Activated naive CD8-positive, alpha-beta T cell treated with anti-CD3 and anti-CD28 coated beads, Interleukin-2, amount 10 ng/mL, durations not matched to agents 7 days and 5 days (primary cell): ENCODE data around the gene CKAP4. TPM values are rescaled to one million over a fixed set of nuclear protein-coding genes. Genes with fewer than 3 reads are reported as not detected.

Experiments used
- ATAC-seq: fragments of 150-1000 bp; cut with Tn5 transposase; one replicate; pipeline ENCODE4 v1.10.0; 2021; ENCODE audit warnings: low read depth, moderate library complexity
- POLR2A ChIA-PET: fragments of 350-600 bp; sonication (Branson Sonifier 250); formaldehyde crosslinking; loops from one replicate; lab custom pipeline; 2021; ENCODE audit warnings: antibody characterized with exemption; lab: Charles Lee
- DNase-seq: peaks from one replicate; pipeline ENCODE4 v3.0.0; 2021
- H3K27ac Mint-ChIP-seq: one replicate; pipeline ENCODE4 v1.8.0; 2022; ENCODE audit warnings: mild to moderate bottlenecking, mixed read lengths
- H3K27me3 Mint-ChIP-seq: one replicate; pipeline ENCODE4 v1.8.0; 2022; ENCODE audit warnings: mild to moderate bottlenecking, moderate library complexity, mixed read lengths
- H3K36me3 Mint-ChIP-seq: one replicate; pipeline ENCODE4 v1.8.0; 2021; ENCODE audit warnings: mild to moderate bottlenecking, mixed read lengths
- H3K4me1 Mint-ChIP-seq: one replicate; pipeline ENCODE4 v1.8.0; 2021; ENCODE audit warnings: mixed read lengths
- H3K4me3 Mint-ChIP-seq: one replicate; pipeline ENCODE4 v1.8.0; 2022; ENCODE audit warnings: mild to moderate bottlenecking, moderate library complexity, mixed read lengths
- H3K9me3 Mint-ChIP-seq: one replicate; pipeline ENCODE4 v1.8.0; 2021; ENCODE audit warnings: mixed read lengths
- total RNA-seq, 2 experiments: library from RNA; stranded (reverse); gene quantifications; one replicate each; pipeline ENCODE4 v1.2.3, GENCODE V29; 2021

Gene CKAP4
- total RNA-seq, 2 experiments from 2014 or later = 3.9 TPM

GRCh38 chr12:106265116-106265515 lies 17.3 kb upstream of the CKAP4 start:
- ATAC-seq (no peak), DNase-seq (no peak)
- POLR2A ChIA-PET = no interaction called here
- H3K27ac Mint-ChIP-seq = no peak overlapping the region
- H3K4me3 Mint-ChIP-seq = no peak overlapping the region
- H3K36me3 Mint-ChIP-seq = no peaks in the 10 kb centered on the region
- H3K4me1 Mint-ChIP-seq = peaks cover 18% of the 10 kb centered on the region
- H3K27me3 Mint-ChIP-seq = peaks cover 13% of the 10 kb centered on the region
- H3K9me3 Mint-ChIP-seq = no peaks in the 10 kb centered on the region

GRCh38 chr12:106258935-106259334 lies 11.1 kb upstream of the CKAP4 start:
- Mint-ChIP-seq H3K4me3 (no peak overlapping the region), H3K36me3 (no peaks in the 10 kb centered on the region), H3K9me3 (no peaks in the 10 kb centered on the region), H3K27me3 (no peaks in the 10 kb centered on the region), H3K27ac (no peak overlapping the region), H3K4me1 (no peaks in the 10 kb centered on the region)
- ATAC-seq = no peak
- DNase-seq = no peak
- POLR2A ChIA-PET = no interaction called here

- H3K27me3 Mint-ChIP-seq = no peaks in the 10 kb centered on the region
- ATAC-seq = no peak
- H3K36me3 Mint-ChIP-seq = no peaks in the 10 kb centered on the region
- DNase-seq = no peak
- no peak overlapping the region for H3K4me3 Mint-ChIP-seq
- no peaks in the 10 kb centered on the region for H3K4me1 Mint-ChIP-seq
- no peak overlapping the region for H3K27ac Mint-ChIP-seq
- H3K9me3 Mint-ChIP-seq = no peaks in the 10 kb centered on the region
- POLR2A ChIA-PET = no interaction called here
Observed at GRCh38 chr12:106258226-106258625, 10.4 kb upstream of the CKAP4 start.

GRCh38 chr12:106256524-106256923 lies 8.7 kb upstream of the CKAP4 start:
- no peak for ATAC-seq
- DNase-seq = no peak
- Mint-ChIP-seq H3K4me1 (no peaks in the 10 kb centered on the region), H3K9me3 (no peaks in the 10 kb centered on the region), H3K27me3 (no peaks in the 10 kb centered on the region), H3K27ac (no peak overlapping the region), H3K4me3 (no peak overlapping the region), H3K36me3 (no peaks in the 10 kb centered on the region)
- POLR2A ChIA-PET = no interaction called here

- DNase-seq = no peak
- POLR2A ChIA-PET = no interaction called here
Observed at GRCh38 chr12:106255952-106256351, 8.1 kb upstream of the CKAP4 start.

GRCh38 chr12:106255493-106255892 lies 7.7 kb upstream of the CKAP4 start:
- H3K9me3 Mint-ChIP-seq = no peaks in the 10 kb centered on the region
- H3K36me3 Mint-ChIP-seq = no peaks in the 10 kb centered on the region
- H3K4me3 Mint-ChIP-seq = no peak overlapping the region
- H3K27ac Mint-ChIP-seq = no peak overlapping the region
- no peaks in the 10 kb centered on the region for H3K4me1 Mint-ChIP-seq
- no peak for DNase-seq
- H3K27me3 Mint-ChIP-seq = no peaks in the 10 kb centered on the region
- no peak for ATAC-seq
- POLR2A ChIA-PET = no interaction called here

More at GRCh38 chr12:106255952-106256351, 8.1 kb upstream of the CKAP4 start:
- no peaks in the 10 kb centered on the region for H3K27me3 Mint-ChIP-seq
- no peaks in the 10 kb centered on the region for H3K36me3 Mint-ChIP-seq
- no peak overlapping the region for H3K27ac Mint-ChIP-seq
- H3K9me3 Mint-ChIP-seq = no peaks in the 10 kb centered on the region
- no peaks in the 10 kb centered on the region for H3K4me1 Mint-ChIP-seq
- ATAC-seq = no peak
- no peak overlapping the region for H3K4me3 Mint-ChIP-seq

- no peaks in the 10 kb centered on the region for H3K9me3 Mint-ChIP-seq
- H3K27ac Mint-ChIP-seq = no peak overlapping the region
- POLR2A ChIA-PET = no interaction called here
- no peak overlapping the region for H3K4me3 Mint-ChIP-seq
- no peak for DNase-seq
- no peak for ATAC-seq
- no peaks in the 10 kb centered on the region for H3K36me3 Mint-ChIP-seq
- H3K27me3 Mint-ChIP-seq = no peaks in the 10 kb centered on the region
- H3K4me1 Mint-ChIP-seq = no peaks in the 10 kb centered on the region
Observed at GRCh38 chr12:106254724-106255123, 6.9 kb upstream of the CKAP4 start.

GRCh38 chr12:106251631-106252455 lies 4.0 kb upstream of the CKAP4 start:
- no peak overlapping the region for H3K27ac Mint-ChIP-seq
- DNase-seq (no peak), ATAC-seq (no peak)
- no peaks in the 10 kb centered on the region for H3K36me3 Mint-ChIP-seq
- no peak overlapping the region for H3K4me3 Mint-ChIP-seq
- POLR2A ChIA-PET = no interaction called here
- H3K9me3 Mint-ChIP-seq = no peaks in the 10 kb centered on the region
- H3K4me1 Mint-ChIP-seq = peaks cover 5% of the 10 kb centered on the region
- H3K27me3 Mint-ChIP-seq = peaks cover 5% of the 10 kb centered on the region

GRCh38 chr12:106249411-106250135 lies 1.8 kb upstream of the CKAP4 start:
- H3K4me3 Mint-ChIP-seq = no peak overlapping the region
- H3K27ac Mint-ChIP-seq = no peak overlapping the region
- POLR2A ChIA-PET = no interaction called here
- H3K36me3 Mint-ChIP-seq = no peaks in the 10 kb centered on the region
- peaks cover 5% of the 10 kb centered on the region for H3K27me3 Mint-ChIP-seq
- H3K9me3 Mint-ChIP-seq = no peaks in the 10 kb centered on the region
- H3K4me1 Mint-ChIP-seq = peaks cover 8% of the 10 kb centered on the region
- DNase-seq = no peak
- ATAC-seq = no peak

- DNase-seq (no peak), ATAC-seq (peak; percentile 6)
- no peak overlapping the region for H3K27ac Mint-ChIP-seq
- POLR2A ChIA-PET = interaction anchor here (1.1 kb wide), 1 partner anchor 52 kb away, joined by 4 read pairs; no protein-coding TSS in a partner anchor
- peaks cover 5% of the 10 kb centered on the region for H3K27me3 Mint-ChIP-seq
- no peaks in the 10 kb centered on the region for H3K9me3 Mint-ChIP-seq
- no peaks in the 10 kb centered on the region for H3K36me3 Mint-ChIP-seq
- H3K4me3 Mint-ChIP-seq = peak overlapping the region; percentile 53
- H3K4me1 Mint-ChIP-seq = peaks cover 8% of the 10 kb centered on the region
Observed at GRCh38 chr12:106248846-106249371, 1.1 kb upstream of the CKAP4 start.

- Mint-ChIP-seq H3K4me1 (peaks cover 8% of the 10 kb centered on the region), H3K9me3 (no peaks in the 10 kb centered on the region), H3K36me3 (no peaks in the 10 kb centered on the region), H3K27ac (no peak overlapping the region), H3K27me3 (peaks cover 5% of the 10 kb centered on the region), H3K4me3 (peak overlapping the region; percentile 53)
- DNase-seq (peak; percentile 47), ATAC-seq (peak; percentile 10)
- POLR2A ChIA-PET = interaction anchor here (1.1 kb wide), 1 partner anchor 53 kb away, joined by 4 read pairs; no protein-coding TSS in a partner anchor
Observed at GRCh38 chr12:106248312-106248845, 559 bp upstream of the CKAP4 start.

GRCh38 chr12:106246891-106247673 lies 738 bp downstream of the CKAP4 start:
- no peaks in the 10 kb centered on the region for H3K9me3 Mint-ChIP-seq
- peaks cover 5% of the 10 kb centered on the region for H3K27me3 Mint-ChIP-seq
- POLR2A ChIA-PET = interaction anchor here (1.3 kb wide), 1 partner anchor 12 kb away, joined by 3 read pairs; no protein-coding TSS in a partner anchor
- no peaks in the 10 kb centered on the region for H3K36me3 Mint-ChIP-seq
- DNase-seq (no peak), ATAC-seq (peak; percentile 63)
- H3K4me1 Mint-ChIP-seq = peaks cover 8% of the 10 kb centered on the region
- peak overlapping the region; percentile 45 for H3K27ac Mint-ChIP-seq
- H3K4me3 Mint-ChIP-seq = peak overlapping the region; percentile 76

- Mint-ChIP-seq H3K27me3 (peaks cover 5% of the 10 kb centered on the region), H3K36me3 (no peaks in the 10 kb centered on the region), H3K4me3 (peak overlapping the region; percentile 25), H3K4me1 (peaks cover 8% of the 10 kb centered on the region), H3K27ac (no peak overlapping the region), H3K9me3 (no peaks in the 10 kb centered on the region)
- POLR2A ChIA-PET = no interaction called here
- no peak for DNase-seq
- no peak for ATAC-seq
Observed at GRCh38 chr12:106245767-106246166, 2.1 kb downstream of the CKAP4 start.
